GM12878 (cell line): ENCODE data around the gene L1CAM. TPM values are rescaled to one million over a fixed set of nuclear protein-coding genes. Genes with fewer than 3 reads are reported as not detected.

Experiments
- ATAC-seq: fragments of 200-7000 bp; cut with Tn5 transposase; 3 replicates; pipeline ENCODE4 v1.9.1; 2020; ENCODE audit warnings: mild to moderate bottlenecking, moderate library complexity
- BruUV-seq: library from RNA; stranded (reverse); fragments of 400-500 nt; replicated peaks from 2 replicates; lab custom pipeline; 2021; lab: Mats Ljungman, UMichigan
- CTCF ChIA-PET: fragments of 300-600 bp; sonication (Branson Sonifier 250); formaldehyde crosslinking; extraction: SDS; loops from one replicate; lab custom pipeline; 2021; ENCODE audit warnings: inconsistent platforms; lab: Yijun Ruan, JAX
- POLR2A ChIA-PET: fragments of 350-600 bp; formaldehyde crosslinking; extraction: SDS; loops from one replicate; lab custom pipeline; 2021; ENCODE audit warnings: inconsistent platforms; lab: Charles Lee
- RAD21 ChIA-PET: fragments of 300-600 bp; sonication (Branson Sonifier 250); formaldehyde crosslinking; loops from one replicate; lab custom pipeline; 2023; ENCODE audit warnings: antibody characterized with exemption; ENCODE audit not compliant: unreplicated experiment; lab: Charles Lee
- SMC1A ChIA-PET: fragments of 300-600 bp; sonication (Branson Sonifier 250); formaldehyde crosslinking; loops from one replicate; lab custom pipeline; 2023; ENCODE audit not compliant: unreplicated experiment, uncharacterized antibody; lab: Charles Lee
- DNase-seq: peaks from one replicate; pipeline ENCODE4 v3.0.0-alpha.2; 2011; ENCODE audit warnings: low read depth, low spot score
- FAIRE-seq: peaks from 3 replicates; lab custom pipeline; 2011; peaks lifted over from hg19 to GRCh38; lab: Jason Lieb, UNC
- H2AFZ ChIP-seq: 2 replicates; pipeline ENCODE4 v1.6.0; 2011; ENCODE audit warnings: low read depth, low read length, control low read depth; ENCODE audit not compliant: control insufficient read depth
- H3K27ac ChIP-seq: 2 replicates; pipeline ENCODE4 v1.5.1; 2011; ENCODE audit warnings: control low read depth; ENCODE audit not compliant: control insufficient read depth, insufficient read depth
- H3K27me3 ChIP-seq, 2 experiments: replicated peaks in 1 of 2; 2 replicates each; pipeline versions ENCODE4 v1.6.0 to v1.6.1; 2011; ENCODE audit warnings: low read length in 1 of 2; ENCODE audit not compliant: control insufficient read depth in 2 of 2, insufficient read depth in 2 of 2
- H3K36me3 ChIP-seq, 2 experiments: 2 replicates each; pipeline ENCODE4 v1.5.1; 2011; ENCODE audit warnings: low read length in 1 of 2; ENCODE audit not compliant: control insufficient read depth in 2 of 2, insufficient read depth in 2 of 2
- H3K4me1 ChIP-seq: 2 replicates; pipeline ENCODE4 v1.6.1; 2011; ENCODE audit warnings: mild to moderate bottlenecking, low read length, moderate library complexity, mixed read lengths; ENCODE audit not compliant: control insufficient read depth, insufficient read depth
- H3K4me2 ChIP-seq: 2 replicates; pipeline ENCODE4 v1.6.0; 2011; ENCODE audit warnings: control low read depth; ENCODE audit not compliant: control insufficient read depth, insufficient read depth
- H3K4me3 ChIP-seq: fragments of 200-600 bp; sonication (generic); 2 replicates; pipeline ENCODE4 v1.5.1; 2016
- H3K79me2 ChIP-seq: 2 replicates; pipeline ENCODE4 v1.6.0; 2011; ENCODE audit warnings: low read length; ENCODE audit not compliant: control insufficient read depth, insufficient read depth
- H3K9ac ChIP-seq: 2 replicates; pipeline ENCODE4 v1.8.0; 2011; ENCODE audit warnings: low read length, control low read depth, mixed read lengths; ENCODE audit not compliant: control insufficient read depth, insufficient read depth
- H3K9me3 ChIP-seq: replicated peaks from 3 replicates; pipeline ENCODE4 v1.5.1; 2011; ENCODE audit warnings: mild to moderate bottlenecking, low read length; ENCODE audit not compliant: control insufficient read depth, insufficient read depth
- H4K20me1 ChIP-seq: 2 replicates; pipeline ENCODE4 v1.6.0; 2011; ENCODE audit not compliant: control insufficient read depth, insufficient read depth
- CBX3 ChIP-seq: fragments of 200-600 bp; sonication (generic); IDR thresholded peaks from 2 replicates; pipeline ENCODE4 v1.6.1; 2016; ENCODE audit warnings: low read depth, borderline replicate concordance
- EED ChIP-seq: sonication (generic); IDR thresholded peaks from 2 replicates; pipeline ENCODE4 v1.6.1; 2016; ENCODE audit warnings: antibody characterized with exemption, low read depth
- NFYA ChIP-seq: IDR thresholded peaks from 2 replicates; pipeline ENCODE4 v1.6.1; 2011; ENCODE audit warnings: low read depth, mild to moderate bottlenecking, low read length, improper control_type of control experiment, borderline replicate concordance
- PKNOX1 ChIP-seq: fragments of 450-650 bp; IDR thresholded peaks from 2 replicates; pipeline ENCODE4 v1.6.1; 2016; ENCODE audit warnings: mild to moderate bottlenecking
- SIN3A ChIP-seq: IDR thresholded peaks from 2 replicates; pipeline ENCODE4 v1.6.1; 2012; ENCODE audit warnings: low read depth, low read length, improper control_type of control experiment
- SMARCA5 ChIP-seq: fragments of 450-650 bp; IDR thresholded peaks from 2 replicates; pipeline ENCODE4 v1.6.1; 2017; ENCODE audit warnings: mild to moderate bottlenecking
- ZBED1 ChIP-seq: IDR thresholded peaks from 2 replicates; pipeline ENCODE4 v1.6.1; 2016; ENCODE audit warnings: borderline replicate concordance
- ZNF622 ChIP-seq: fragments of 450-650 bp; IDR thresholded peaks from 2 replicates; pipeline ENCODE4 v1.6.1; 2017; ENCODE audit warnings: mild to moderate bottlenecking, inconsistent platforms
- ZSCAN29 ChIP-seq: fragments of 450-650 bp; IDR thresholded peaks from 2 replicates; pipeline ENCODE4 v1.6.1; 2017; ENCODE audit warnings: mild to moderate bottlenecking, moderate library complexity
- WGBS: methylation state at CpG from one replicate; pipeline ENCODE4 v1.1.6; 2016; ENCODE audit warnings: low lambda C conversion rate; ENCODE audit not compliant: insufficient replicate concordance, insufficient coverage; ENCODE audit errors: missing lambda C conversion rate; 5-methylcytosine and 5-hydroxymethylcytosine counted together
- in situ Hi-C: fragments of 300-500 bp; cut with MboI; formaldehyde crosslinking; loops from 9 replicates; pipeline ENCODE4 v1.14.3; 2018; ENCODE audit warnings: mixed read lengths
- intact Hi-C: fragments of 100-400 bp; cut with micrococcal nuclease; formaldehyde crosslinking; loops from one replicate; pipeline ENCODE4 v1.14.2; 2022; ENCODE audit not compliant: unreplicated experiment
- polyA plus RNA-seq, 11 experiments: library from polyadenylated mRNA; depleted of rRNA in 4 of 11; unstranded in 6 of 11; stranded (reverse) in 5 of 11; fragments of >200 nt; fragmentation: Nextera tagmentation in 4 of 11; fragmentation: Illumina TruSeq in 1 of 11; extraction: Ambion mirVana in 4 of 11; extraction: Trizol in 1 of 11; gene quantifications; 1 replicate in 1 of 11; 2 replicates in 10 of 11; pipeline versions ENCODE4 v1.2.1 to v1.2.3, GENCODE V29; 2011 to 2016; ENCODE audit warnings: inconsistent platforms in 2 of 11, missing spikeins in 2 of 11, low read depth in 1 of 11
- total RNA-seq, 4 experiments: library from RNA; depleted of rRNA in 3 of 4; stranded (reverse); fragments of >200 nt in 3 of 4; fragmentation: Illumina TruSeq in 1 of 4; extraction: Trizol in 1 of 4; gene quantifications; 2 replicates each; pipeline versions ENCODE4 v1.2.1 to v1.2.3, GENCODE V29; 2013 to 2021
- TF ChIP-seq, protein P1 (sequence below), 3 experiments: IDR thresholded peaks in 2 of 3; conservative IDR thresholded peaks in 1 of 3; 2 replicates each; pipeline ENCODE4 v1.5.1; 2011; ENCODE audit warnings: low read depth in 3 of 3, low read length in 3 of 3, mild to moderate bottlenecking in 3 of 3, control low read depth in 2 of 3, moderate library complexity in 2 of 3, inconsistent platforms in 1 of 3, mixed read lengths in 1 of 3; ENCODE audit not compliant: control insufficient read depth in 2 of 3, insufficient read depth in 1 of 3; ENCODE audit errors: extremely low read depth in 1 of 3
- TF ChIP-seq, protein P2 (sequence below): fragments of 450-650 bp; IDR thresholded peaks from 2 replicates; pipeline ENCODE4 v1.6.1; 2017; ENCODE audit warnings: mild to moderate bottlenecking, moderate library complexity

L1CAM gene
- total and polyA plus RNA-seq, 10 of the 15 experiments (the other 5 are each of a cell fraction or from before 2014, with no cell fraction given) = 0.01 to 0.64 (median 0.09) TPM; not detected in 5

GRCh38 chrX:153827903-153828302, 58.1 kb downstream of the L1CAM start (continued):
- TF ChIP-seq, protein P1, sequence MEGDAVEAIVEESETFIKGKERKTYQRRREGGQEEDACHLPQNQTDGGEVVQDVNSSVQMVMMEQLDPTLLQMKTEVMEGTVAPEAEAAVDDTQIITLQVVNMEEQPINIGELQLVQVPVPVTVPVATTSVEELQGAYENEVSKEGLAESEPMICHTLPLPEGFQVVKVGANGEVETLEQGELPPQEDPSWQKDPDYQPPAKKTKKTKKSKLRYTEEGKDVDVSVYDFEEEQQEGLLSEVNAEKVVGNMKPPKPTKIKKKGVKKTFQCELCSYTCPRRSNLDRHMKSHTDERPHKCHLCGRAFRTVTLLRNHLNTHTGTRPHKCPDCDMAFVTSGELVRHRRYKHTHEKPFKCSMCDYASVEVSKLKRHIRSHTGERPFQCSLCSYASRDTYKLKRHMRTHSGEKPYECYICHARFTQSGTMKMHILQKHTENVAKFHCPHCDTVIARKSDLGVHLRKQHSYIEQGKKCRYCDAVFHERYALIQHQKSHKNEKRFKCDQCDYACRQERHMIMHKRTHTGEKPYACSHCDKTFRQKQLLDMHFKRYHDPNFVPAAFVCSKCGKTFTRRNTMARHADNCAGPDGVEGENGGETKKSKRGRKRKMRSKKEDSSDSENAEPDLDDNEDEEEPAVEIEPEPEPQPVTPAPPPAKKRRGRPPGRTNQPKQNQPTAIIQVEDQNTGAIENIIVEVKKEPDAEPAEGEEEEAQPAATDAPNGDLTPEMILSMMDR (IDR thresholded peaks at IDR 0.05 in 2 of 3, conservative IDR thresholded peaks at IDR 0.05 in 1 of 3; ENCODE audit: control insufficient read depth in 2 of 3, extremely low read depth in 1 of 3, insufficient read depth in 1 of 3, low read depth in 3 of 3, low read length in 3 of 3) = no peak
- TF ChIP-seq EED (no peak), CBX3 (no peak), PKNOX1 (no peak), SIN3A (no peak), ZBED1 (no peak), ZNF622 (no peak), ZSCAN29 (no peak)

DNA sequence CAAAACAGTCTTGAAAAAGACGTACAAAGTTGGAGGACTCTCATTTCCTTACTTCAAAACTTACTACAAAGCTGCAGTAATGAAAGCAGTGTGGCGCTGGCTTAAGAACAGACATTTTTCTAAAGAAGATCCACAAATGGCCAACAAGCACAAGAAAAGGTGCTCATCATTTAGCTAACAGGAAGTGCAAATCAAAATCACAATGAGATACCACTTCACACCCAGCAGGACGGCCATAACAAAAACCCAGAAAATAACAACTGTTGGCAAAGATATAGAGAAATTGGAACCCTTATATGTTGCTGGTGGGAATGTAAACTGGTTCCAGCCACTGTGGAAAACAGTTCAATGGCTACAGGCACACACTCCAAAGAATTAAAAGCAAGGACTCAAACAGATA, 59.0 kb downstream of the L1CAM start:
- ATAC-seq (no peak), DNase-seq (no peak), FAIRE-seq (no peak)
- Histone ChIP-seq H3K4me3 (no peak overlapping the region), H3K9ac (no peak overlapping the region), H4K20me1 (no peaks in the 10 kb centered on the region), H3K27ac (no peak overlapping the region), H3K9me3 (no peaks in the 10 kb centered on the region; the same call in 2 of the 3 replicates), H3K4me2 (no peak overlapping the region), H2AFZ (no peak overlapping the region), H3K36me3 (no peaks in the 10 kb centered on the region), H3K27me3 (no peaks in the 10 kb centered on the region; a peak in 2 of 4 replicates), H3K4me1 (no peaks in the 10 kb centered on the region), H3K79me2 (no peaks in the 10 kb centered on the region)
- ChIA-PET SMC1A (no interaction called here), CTCF (no interaction called here), POLR2A (no interaction called here), RAD21 (no interaction called here)
- in situ Hi-C loops (no loop called here), intact Hi-C loops (no loop called here)
- BruUV-seq = no TSS peak
- WGBS = 42% methylated on average over 3 of the region's 3 CpGs
- TF ChIP-seq, protein P1 (IDR thresholded peaks at IDR 0.05 in 2 of 3, conservative IDR thresholded peaks at IDR 0.05 in 1 of 3; ENCODE audit: control insufficient read depth in 2 of 3, extremely low read depth in 1 of 3, insufficient read depth in 1 of 3, low read depth in 3 of 3, low read length in 3 of 3) = no peak
- TF ChIP-seq, protein P2, sequence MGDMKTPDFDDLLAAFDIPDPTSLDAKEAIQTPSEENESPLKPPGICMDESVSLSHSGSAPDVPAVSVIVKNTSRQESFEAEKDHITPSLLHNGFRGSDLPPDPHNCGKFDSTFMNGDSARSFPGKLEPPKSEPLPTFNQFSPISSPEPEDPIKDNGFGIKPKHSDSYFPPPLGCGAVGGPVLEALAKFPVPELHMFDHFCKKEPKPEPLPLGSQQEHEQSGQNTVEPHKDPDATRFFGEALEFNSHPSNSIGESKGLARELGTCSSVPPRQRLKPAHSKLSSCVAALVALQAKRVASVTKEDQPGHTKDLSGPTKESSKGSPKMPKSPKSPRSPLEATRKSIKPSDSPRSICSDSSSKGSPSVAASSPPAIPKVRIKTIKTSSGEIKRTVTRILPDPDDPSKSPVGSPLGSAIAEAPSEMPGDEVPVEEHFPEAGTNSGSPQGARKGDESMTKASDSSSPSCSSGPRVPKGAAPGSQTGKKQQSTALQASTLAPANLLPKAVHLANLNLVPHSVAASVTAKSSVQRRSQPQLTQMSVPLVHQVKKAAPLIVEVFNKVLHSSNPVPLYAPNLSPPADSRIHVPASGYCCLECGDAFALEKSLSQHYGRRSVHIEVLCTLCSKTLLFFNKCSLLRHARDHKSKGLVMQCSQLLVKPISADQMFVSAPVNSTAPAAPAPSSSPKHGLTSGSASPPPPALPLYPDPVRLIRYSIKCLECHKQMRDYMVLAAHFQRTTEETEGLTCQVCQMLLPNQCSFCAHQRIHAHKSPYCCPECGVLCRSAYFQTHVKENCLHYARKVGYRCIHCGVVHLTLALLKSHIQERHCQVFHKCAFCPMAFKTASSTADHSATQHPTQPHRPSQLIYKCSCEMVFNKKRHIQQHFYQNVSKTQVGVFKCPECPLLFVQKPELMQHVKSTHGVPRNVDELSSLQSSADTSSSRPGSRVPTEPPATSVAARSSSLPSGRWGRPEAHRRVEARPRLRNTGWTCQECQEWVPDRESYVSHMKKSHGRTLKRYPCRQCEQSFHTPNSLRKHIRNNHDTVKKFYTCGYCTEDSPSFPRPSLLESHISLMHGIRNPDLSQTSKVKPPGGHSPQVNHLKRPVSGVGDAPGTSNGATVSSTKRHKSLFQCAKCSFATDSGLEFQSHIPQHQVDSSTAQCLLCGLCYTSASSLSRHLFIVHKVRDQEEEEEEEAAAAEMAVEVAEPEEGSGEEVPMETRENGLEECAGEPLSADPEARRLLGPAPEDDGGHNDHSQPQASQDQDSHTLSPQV = no peak
- TF ChIP-seq NFYA (no peak), SMARCA5 (no peak)
